GM18502 (cell line): ENCODE measurements around the gene PLCB2.

Source experiments
- ATAC-seq: cut with Tn5 transposase; IDR thresholded peaks from one replicate; pipeline ENCODE4 v1.9.1; 2021; ENCODE audit warnings: mild to moderate bottlenecking; ENCODE audit not compliant: unreplicated experiment, poor library complexity

Gene PLCB2, protein sequence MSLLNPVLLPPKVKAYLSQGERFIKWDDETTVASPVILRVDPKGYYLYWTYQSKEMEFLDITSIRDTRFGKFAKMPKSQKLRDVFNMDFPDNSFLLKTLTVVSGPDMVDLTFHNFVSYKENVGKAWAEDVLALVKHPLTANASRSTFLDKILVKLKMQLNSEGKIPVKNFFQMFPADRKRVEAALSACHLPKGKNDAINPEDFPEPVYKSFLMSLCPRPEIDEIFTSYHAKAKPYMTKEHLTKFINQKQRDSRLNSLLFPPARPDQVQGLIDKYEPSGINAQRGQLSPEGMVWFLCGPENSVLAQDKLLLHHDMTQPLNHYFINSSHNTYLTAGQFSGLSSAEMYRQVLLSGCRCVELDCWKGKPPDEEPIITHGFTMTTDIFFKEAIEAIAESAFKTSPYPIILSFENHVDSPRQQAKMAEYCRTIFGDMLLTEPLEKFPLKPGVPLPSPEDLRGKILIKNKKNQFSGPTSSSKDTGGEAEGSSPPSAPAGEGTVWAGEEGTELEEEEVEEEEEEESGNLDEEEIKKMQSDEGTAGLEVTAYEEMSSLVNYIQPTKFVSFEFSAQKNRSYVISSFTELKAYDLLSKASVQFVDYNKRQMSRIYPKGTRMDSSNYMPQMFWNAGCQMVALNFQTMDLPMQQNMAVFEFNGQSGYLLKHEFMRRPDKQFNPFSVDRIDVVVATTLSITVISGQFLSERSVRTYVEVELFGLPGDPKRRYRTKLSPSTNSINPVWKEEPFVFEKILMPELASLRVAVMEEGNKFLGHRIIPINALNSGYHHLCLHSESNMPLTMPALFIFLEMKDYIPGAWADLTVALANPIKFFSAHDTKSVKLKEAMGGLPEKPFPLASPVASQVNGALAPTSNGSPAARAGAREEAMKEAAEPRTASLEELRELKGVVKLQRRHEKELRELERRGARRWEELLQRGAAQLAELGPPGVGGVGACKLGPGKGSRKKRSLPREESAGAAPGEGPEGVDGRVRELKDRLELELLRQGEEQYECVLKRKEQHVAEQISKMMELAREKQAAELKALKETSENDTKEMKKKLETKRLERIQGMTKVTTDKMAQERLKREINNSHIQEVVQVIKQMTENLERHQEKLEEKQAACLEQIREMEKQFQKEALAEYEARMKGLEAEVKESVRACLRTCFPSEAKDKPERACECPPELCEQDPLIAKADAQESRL

DNA sequence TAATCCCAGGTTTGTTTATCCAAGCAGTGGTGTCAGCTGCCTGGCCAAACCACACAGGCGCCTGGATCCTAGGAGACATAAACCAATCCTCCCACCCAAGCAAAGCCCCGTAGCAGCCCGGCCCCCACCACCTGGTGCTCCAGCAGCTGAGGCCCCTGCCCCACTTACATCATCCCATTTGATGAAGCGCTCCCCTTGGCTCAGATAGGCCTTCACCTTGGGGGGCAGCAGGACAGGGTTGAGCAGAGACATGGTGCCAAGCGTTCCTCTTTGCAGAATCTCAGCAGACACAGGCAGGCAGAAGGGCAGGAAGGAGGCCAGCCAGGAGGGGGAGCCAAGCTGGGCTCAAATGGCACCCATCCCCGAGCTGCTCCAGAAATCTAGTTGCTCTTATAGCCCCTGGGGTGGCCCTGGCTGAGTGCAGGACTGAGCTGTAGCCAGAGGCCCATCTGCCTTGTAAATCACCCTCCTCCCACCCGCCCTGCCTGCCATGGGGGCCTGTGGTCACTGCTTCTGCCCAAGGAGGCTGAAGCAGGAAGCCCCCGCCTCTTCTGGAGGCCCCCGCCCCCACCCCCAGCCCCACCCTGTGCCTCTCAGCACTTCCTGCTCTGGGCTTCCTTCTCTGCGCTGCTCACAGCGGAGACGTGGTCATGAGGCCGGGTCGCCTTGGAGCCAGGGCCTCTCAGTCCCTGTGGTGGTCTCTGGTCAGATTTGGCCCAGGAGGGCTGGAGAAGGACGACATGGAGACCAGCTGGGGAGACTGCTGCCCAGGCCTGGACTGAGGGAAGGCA lies at the start of gene PLCB2:
TSS of gene PLCB2 (minus strand) at position 515 of the 791 bp plus-strand sequence. CDS start at position 252, 263 bp downstream.
- ATAC-seq: peak; percentile 71

DNA sequence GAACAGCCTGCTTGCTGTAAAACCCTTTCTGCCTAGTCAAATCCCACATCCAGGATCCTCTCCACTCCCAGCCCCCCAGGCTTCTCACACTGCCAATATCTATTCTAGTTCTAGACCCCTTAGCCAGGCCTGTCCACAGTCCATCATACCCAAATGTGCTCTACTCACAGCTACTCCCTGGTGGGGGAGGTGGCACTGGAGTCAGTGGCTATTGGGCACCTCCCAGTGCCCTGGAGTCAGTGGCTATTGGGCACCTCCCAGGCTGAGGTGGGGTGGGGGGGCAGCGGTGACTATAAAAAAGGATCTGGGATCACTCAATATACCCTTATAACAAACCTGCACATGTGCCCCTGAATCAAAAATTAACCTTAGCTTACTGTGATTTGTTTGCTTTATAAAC lies 49.5 kb upstream of the PLCB2 start:
- no peak for ATAC-seq

DNA sequence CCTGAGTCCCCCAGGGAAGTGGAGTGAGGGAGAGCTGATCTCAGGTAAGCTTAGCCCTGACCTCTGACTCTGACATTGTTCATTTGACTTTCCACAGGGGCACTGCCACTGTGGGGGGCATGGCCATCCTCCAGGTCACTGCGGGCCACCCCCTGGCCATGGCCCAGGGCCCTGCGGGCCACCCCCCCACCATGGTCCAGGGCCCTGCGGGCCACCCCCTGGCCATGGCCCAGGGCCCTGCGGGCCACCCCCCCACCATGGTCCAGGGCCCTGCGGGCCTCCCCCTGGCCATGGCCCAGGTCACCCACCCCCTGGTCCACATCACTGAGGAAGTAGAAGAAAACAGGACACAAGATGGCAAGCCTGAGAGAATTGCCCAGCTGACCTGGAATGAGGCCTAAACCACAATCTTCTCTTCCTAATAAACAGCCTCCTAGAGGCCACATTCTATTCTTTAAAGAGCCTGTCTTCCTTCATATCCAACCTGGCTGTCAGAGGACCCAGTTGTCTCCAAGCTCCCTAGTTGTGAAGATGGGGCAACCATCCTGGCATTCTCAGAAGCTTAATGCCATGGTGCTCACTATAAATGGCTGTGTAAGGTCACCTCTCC lies 48.3 kb upstream of the PLCB2 start:
- ATAC-seq: no peak

DNA sequence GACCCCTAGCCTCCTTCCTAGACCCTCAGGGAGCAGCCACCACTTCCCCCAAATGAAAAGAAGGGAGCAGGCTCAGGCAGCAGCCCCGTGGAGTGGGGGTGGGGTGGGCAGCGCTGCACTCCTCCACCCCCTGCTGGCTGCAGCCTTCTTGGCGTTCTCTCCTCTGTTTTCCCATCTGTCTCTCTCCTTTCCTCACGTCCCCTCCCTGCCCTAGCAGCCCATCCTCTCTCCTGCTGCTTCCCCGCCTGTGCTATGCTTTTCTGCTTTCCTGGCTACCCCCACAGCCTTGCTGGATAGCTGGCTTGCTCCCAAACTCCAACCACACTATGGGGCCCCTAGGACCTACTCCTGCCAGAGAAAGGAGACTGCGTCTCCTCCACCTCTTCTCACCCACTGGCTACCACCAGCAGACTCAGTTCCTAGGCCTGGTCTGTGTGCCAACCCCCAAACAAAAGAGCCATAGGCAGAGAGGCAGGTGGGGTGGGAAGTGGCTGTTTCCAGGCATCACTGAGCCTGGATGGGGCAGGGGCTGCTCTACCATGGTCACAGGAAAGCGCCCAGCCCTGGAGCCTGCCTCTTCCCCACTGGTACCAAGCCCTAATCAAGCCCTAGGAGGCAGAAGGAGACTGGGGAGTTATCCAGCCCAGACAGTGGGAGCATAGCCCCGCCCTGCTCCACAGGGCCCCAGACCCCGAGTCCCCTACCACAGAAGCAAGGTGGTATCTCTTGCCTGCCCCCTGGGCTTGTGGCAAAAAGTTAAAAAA lies 46.9 kb upstream of the PLCB2 start:
- no peak for ATAC-seq

DNA sequence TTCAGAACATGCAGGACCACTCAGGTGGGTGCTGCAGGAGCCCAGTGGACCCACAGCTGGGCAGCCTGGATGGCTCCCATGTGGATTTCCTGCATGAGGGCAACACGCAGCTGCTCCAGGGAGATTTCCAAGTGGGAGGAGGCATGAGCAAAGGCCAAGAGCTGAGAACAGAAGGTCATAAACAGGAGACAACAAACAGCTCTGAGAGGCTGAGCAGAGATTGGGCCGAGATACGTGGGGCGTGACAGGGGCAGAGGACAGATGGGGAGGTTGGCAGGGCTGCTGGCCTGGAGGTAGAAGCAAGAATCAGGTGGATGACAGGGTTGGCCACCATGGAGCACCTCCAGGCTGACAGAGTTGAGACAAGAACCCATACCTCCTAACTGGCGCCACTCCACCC lies 46.0 kb upstream of the PLCB2 start:
- ATAC-seq: no peak

DNA sequence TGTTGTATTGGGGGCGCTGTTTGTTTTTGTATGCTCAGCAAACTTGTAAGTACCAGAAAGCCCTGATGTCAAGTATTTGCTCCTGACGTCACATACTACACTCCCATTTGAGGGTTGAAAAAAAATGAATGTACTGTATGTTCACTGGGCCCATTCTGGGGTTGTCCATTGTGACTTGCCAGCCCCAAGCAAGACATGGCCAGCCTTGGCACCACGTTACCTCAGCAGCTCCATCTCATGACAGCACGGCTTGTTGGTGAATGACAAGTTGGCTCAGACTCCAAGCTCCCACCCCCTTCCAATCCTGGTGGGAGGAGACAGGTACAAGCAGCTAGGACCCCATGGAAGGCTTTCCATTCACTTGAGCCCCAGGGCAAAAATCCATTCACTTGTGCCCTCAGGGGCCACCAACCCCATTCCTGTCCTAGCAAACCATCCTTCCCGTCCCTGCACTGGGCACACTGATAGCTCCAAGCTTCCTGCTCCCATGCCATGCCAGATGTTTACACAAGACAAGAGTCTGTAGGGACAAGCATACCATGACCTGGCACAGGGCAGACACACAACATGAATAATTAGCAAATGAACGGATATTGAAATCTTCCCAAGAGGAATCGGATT lies 44.7 kb upstream of the PLCB2 start:
- no peak for ATAC-seq

DNA sequence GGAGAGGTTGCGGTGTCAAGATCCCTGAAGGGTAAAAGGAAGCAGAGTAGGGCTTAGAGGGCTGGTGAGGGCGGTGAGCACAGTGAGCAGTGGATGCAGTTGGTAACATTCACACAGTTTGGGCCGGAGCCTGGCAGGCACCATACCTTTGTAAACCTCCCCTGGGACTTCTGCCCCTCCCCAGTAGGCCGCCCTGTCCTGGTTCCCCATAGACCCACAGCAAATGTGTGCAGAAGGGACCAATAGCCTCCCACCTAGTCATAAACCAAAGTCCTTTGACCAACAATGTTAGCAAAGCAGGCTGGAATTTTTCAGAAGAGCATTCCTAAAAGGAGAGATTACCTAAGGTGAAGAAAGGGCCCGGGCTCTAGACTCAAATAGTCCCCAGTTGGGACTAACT lies 41.4 kb upstream of the PLCB2 start:
- no peak for ATAC-seq

DNA sequence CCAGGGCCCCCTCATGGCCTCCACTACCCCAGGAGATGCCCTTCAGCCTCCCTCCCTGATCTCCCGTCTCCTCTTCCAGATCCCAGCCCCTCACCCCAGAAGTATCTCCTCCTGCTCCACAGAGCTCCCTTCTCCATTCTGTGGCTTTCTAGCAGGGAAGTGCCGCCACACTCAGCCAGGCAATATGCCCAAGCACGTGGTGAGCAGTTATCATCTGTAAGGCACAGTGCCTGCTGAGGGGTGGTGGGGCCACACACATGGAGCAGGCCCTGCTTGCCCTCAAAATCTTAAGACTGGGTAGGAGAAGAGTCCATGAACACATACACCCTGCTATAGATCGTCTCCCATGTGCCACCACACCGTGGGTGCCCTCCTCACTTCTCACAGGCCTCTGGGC lies 40.7 kb upstream of the PLCB2 start:
- ATAC-seq: no peak

DNA sequence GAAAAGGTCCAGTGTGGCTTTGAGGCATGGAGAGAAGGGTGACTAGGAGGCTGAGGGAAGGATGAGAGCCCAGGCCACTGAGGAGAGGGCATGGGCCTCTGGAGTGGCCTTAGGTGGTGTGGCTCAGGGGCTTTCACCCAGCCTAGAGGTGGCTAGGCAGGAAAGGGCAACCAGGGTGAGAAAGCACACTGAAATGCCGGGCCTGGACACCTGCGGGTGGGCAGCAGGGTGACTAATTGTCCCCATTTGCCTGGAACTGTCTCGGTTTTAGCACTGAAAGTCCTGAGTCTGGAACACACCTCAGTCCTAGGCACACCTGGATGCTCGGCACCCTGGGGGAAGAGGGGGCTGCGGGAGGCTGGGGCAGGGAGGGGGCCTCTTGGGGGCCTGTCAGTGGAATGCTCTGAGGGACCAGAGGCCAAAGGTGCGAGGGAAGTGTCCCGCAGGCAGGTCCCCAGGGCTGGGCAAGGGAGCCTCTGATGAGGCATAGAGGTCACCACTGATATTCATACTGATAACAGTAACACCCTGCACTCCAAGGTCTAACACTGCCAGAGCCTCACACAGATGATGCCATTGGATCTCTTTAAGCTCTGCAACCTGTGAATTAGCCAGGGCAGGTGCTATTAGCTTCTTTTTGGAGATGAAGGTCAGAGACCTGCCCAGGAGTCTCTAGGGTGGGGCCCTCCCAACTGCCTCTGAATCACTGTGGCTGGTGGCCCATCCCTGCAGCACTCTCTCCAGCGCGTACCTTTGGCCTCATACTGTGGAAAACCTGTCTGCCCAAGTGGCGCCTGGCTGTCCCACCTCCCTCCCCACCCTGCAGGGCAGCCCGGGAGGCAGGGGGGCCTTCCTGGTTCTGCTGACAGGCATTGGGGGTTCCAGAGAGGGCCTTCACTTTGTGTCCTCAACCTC lies 40.1 kb upstream of the PLCB2 start:
- no peak for ATAC-seq

DNA sequence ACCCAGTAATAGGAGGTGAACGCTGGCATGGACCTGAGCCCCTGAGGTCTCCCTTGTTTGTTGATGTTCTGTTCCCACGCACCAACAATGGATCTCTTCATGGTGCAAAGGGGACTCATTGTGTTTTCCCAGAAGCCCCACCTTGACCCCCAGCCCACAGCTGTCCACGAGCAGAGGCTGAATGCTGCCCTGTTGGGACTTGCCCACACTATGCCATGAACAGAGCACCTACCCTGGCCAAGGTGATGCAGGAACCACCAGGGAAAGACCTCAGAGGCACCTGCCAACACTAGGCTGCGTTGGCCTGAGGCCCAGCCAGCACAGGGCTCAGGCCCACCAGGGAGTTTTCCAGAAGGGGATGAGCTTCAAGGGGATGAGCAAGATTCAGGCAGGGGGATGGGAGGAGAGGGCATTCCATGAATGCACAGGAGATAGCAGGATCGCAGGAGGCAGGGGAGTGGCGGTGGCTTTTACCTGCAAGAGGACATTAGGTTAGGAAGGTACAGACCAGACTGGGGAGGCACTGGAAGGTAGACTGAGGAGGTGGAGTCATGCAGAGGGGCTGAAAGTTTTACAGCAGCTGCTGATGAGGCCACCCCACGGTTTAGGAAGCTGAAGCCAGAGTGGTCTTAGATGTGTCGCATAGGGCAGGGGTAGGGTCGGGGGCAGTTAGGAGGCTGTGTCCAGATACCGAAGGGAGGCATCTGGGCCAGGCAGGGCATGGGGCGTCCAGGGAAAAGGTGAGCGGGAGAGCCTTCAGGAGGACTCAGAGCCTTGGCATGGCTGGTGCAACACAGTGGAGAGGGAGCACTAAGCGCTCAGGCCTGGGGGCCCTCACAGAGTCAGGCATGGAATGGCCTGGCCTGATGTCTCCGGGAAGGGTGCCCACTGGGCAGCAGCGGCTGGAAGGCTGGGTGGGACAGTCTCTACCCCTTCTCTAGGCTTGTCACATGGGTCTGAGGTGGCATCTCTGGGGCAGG lies 39.1 kb upstream of the PLCB2 start:
- ATAC-seq: no peak

DNA sequence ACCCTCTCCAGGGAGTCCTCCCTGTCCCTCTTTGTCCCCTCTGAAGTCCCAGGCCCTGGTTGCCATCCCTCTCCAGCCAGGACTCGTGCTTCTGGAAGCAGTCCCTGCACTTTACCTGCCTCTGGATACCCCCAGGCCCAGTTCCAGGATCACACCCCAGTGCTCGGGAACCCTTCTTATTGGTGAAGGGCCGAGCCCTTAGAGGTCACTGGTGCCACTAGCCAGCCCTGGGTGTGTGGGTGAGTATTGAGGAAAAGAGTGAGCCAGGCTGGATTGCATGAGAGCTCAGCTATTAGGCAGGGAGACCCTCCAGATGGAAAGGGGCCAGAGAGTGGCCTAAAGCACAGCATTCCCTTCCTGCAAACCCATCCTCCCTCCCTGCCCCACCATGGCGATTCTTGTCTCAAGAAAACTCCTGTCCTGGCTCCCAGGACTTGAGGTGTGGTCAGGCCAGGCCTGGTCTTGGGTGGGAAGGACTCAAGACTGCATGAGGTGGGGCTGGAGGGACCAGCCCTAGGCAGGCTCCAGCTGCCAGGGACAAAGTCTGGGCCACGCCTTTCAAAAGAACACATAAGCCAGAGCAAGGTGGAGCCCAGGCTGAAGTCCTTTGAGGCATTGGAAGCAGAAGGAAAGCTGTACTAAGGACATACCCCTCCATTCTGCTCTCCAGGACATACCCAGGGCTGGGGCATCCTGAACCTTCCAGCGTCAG lies 38.3 kb upstream of the PLCB2 start:
- no peak for ATAC-seq

DNA sequence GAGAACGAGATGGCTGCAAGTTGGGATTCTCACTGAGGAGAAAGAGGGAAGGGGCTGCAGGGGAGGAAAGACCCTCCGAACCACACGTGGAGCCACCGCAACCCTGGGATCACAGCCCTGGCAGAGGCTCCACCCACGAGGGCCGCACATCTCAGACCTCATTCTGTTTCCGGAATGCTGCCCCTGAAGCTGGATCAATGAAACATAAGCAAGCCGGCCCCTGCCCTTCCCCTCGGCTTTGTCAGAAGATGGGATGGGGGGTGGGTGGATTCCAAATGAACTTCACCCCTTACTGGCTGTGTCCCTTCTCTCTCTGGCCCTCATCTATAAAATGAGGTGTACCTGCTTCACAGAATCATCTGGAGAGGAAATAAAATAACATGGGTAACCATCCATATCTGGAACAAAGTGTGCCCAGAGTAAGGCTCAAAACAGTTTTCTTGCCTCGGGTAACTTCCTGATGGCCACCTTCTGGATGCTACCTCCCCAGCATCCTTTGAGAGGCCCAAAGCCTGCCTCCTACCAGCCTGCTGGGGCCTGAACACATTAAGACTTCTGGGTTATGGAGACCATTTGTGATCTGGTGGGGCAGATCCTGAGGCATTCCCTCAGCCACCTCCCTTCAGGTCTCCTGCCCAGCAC lies 37.6 kb upstream of the PLCB2 start:
- ATAC-seq: no peak

DNA sequence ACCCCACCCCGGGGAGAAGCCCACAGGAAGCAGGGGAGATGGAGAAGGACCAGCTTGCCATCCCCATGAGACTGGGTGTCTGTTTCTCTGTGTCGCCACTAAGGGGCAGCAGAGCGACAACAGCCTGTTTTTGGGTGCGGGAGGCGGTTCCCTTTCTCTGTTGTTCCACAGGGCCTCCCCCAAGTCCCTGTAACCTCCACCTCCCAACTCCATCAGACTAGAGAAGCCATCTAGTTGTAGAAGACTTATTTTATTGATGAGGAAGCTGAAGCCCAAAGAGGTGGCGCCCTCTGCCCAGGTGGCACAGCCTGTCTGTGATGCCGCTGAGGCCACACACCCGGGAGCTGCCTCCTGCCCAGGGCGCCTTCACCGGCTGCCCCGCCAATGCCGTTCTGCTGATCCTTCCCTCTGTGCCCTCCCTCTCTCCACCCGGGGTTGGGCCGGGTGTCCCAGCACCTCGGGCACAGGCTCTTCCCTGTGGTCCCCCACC lies 36.9 kb upstream of the PLCB2 start:
- no peak for ATAC-seq

DNA sequence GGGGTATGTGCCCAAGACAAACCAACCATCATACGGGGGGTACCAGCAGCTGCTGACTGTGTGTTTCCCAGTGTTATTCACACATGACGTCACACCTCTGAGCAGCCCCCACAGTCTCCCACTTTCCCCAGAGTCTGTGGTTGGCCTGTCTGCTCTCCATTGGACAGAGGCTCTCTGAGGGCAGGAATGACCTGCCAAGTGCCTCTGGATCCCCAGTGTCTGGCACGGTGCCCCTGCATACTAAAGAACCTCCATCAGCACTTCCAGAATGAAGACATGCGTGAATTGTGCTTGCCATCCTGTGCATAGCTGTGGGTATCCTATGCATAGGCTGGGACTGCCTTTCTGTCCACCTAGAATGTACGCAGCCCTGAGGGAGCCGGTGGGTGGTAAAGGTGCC lies 36.5 kb upstream of the PLCB2 start:
- ATAC-seq: no peak

DNA sequence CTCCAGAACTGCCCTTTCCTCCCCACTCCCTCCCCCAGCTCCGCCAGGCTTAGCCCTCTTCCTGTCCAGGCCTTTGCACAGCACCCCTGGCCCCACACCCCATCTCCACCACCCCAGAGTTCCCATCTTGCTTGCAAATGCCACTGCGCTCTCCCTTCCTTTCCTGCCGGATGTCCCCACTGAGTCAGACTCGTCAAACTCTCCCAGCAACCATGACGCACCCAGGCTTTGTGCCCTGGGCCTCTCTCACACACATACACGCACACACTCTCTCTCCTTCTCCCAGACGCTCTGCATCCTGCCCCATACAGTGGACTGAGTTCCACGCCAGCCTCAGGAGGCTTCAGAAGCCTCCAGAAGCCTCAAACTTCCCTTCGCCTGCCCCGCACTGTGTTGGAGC lies 35.8 kb upstream of the PLCB2 start:
- ATAC-seq: no peak
